GM12878 (cell line): ENCODE measurements around the gene COLQ. TPM values are rescaled to one million over a fixed set of nuclear protein-coding genes. Genes with fewer than 3 reads are reported as not detected.
"Not testable (repeated sequence)": the region's sequence is repeated elsewhere in the genome, so short reads cannot be mapped to it uniquely, and the experiment has no call there.

Source experiments
- ATAC-seq: fragments of 200-7000 bp; cut with Tn5 transposase; 3 replicates; pipeline ENCODE4 v1.9.1; 2020; ENCODE audit warnings: mild to moderate bottlenecking, moderate library complexity
- BruUV-seq: library from RNA; stranded (reverse); fragments of 400-500 nt; replicated peaks from 2 replicates; lab custom pipeline; 2021; lab: Mats Ljungman, UMichigan
- CTCF ChIA-PET: fragments of 300-600 bp; sonication (Branson Sonifier 250); formaldehyde crosslinking; extraction: SDS; loops from one replicate; lab custom pipeline; 2021; ENCODE audit warnings: inconsistent platforms; lab: Yijun Ruan, JAX
- POLR2A ChIA-PET: fragments of 350-600 bp; formaldehyde crosslinking; extraction: SDS; loops from one replicate; lab custom pipeline; 2021; ENCODE audit warnings: inconsistent platforms; lab: Charles Lee
- RAD21 ChIA-PET: fragments of 300-600 bp; sonication (Branson Sonifier 250); formaldehyde crosslinking; loops from one replicate; lab custom pipeline; 2023; ENCODE audit warnings: antibody characterized with exemption; ENCODE audit not compliant: unreplicated experiment; lab: Charles Lee
- SMC1A ChIA-PET: fragments of 300-600 bp; sonication (Branson Sonifier 250); formaldehyde crosslinking; loops from one replicate; lab custom pipeline; 2023; ENCODE audit not compliant: unreplicated experiment, uncharacterized antibody; lab: Charles Lee
- DNase-seq: peaks from one replicate; pipeline ENCODE4 v3.0.0-alpha.2; 2011; ENCODE audit warnings: low read depth, low spot score
- FAIRE-seq: peaks from 3 replicates; lab custom pipeline; 2011; peaks lifted over from hg19 to GRCh38; lab: Jason Lieb, UNC
- H2AFZ ChIP-seq: 2 replicates; pipeline ENCODE4 v1.6.0; 2011; ENCODE audit warnings: low read depth, low read length, control low read depth; ENCODE audit not compliant: control insufficient read depth
- H3K27ac ChIP-seq: 2 replicates; pipeline ENCODE4 v1.5.1; 2011; ENCODE audit warnings: control low read depth; ENCODE audit not compliant: control insufficient read depth, insufficient read depth
- H3K27me3 ChIP-seq, 2 experiments: replicated peaks in 1 of 2; 2 replicates each; pipeline versions ENCODE4 v1.6.0 to v1.6.1; 2011; ENCODE audit warnings: low read length in 1 of 2; ENCODE audit not compliant: control insufficient read depth in 2 of 2, insufficient read depth in 2 of 2
- H3K36me3 ChIP-seq, 2 experiments: 2 replicates each; pipeline ENCODE4 v1.5.1; 2011; ENCODE audit warnings: low read length in 1 of 2; ENCODE audit not compliant: control insufficient read depth in 2 of 2, insufficient read depth in 2 of 2
- H3K4me1 ChIP-seq: 2 replicates; pipeline ENCODE4 v1.6.1; 2011; ENCODE audit warnings: mild to moderate bottlenecking, low read length, moderate library complexity, mixed read lengths; ENCODE audit not compliant: control insufficient read depth, insufficient read depth
- H3K4me2 ChIP-seq: 2 replicates; pipeline ENCODE4 v1.6.0; 2011; ENCODE audit warnings: control low read depth; ENCODE audit not compliant: control insufficient read depth, insufficient read depth
- H3K4me3 ChIP-seq: fragments of 200-600 bp; sonication (generic); 2 replicates; pipeline ENCODE4 v1.5.1; 2016
- H3K79me2 ChIP-seq: 2 replicates; pipeline ENCODE4 v1.6.0; 2011; ENCODE audit warnings: low read length; ENCODE audit not compliant: control insufficient read depth, insufficient read depth
- H3K9ac ChIP-seq: 2 replicates; pipeline ENCODE4 v1.8.0; 2011; ENCODE audit warnings: low read length, control low read depth, mixed read lengths; ENCODE audit not compliant: control insufficient read depth, insufficient read depth
- H3K9me3 ChIP-seq: replicated peaks from 3 replicates; pipeline ENCODE4 v1.5.1; 2011; ENCODE audit warnings: mild to moderate bottlenecking, low read length; ENCODE audit not compliant: control insufficient read depth, insufficient read depth
- H4K20me1 ChIP-seq: 2 replicates; pipeline ENCODE4 v1.6.0; 2011; ENCODE audit not compliant: control insufficient read depth, insufficient read depth
- CBX3 ChIP-seq: fragments of 200-600 bp; sonication (generic); IDR thresholded peaks from 2 replicates; pipeline ENCODE4 v1.6.1; 2016; ENCODE audit warnings: low read depth, borderline replicate concordance
- CHD2 ChIP-seq: IDR thresholded peaks from 2 replicates; pipeline ENCODE4 v1.6.1; 2011; ENCODE audit warnings: low read depth, low read length, improper control_type of control experiment, borderline replicate concordance
- ESRRA ChIP-seq: IDR thresholded peaks from 2 replicates; pipeline ENCODE4 v1.6.1; 2012; ENCODE audit warnings: mild to moderate bottlenecking, low read length, improper control_type of control experiment
- SP1 ChIP-seq: IDR thresholded peaks from one replicate; pipeline ENCODE4 v1.6.1; 2011; ENCODE audit warnings: low read depth, low read length
- TCF7 ChIP-seq: IDR thresholded peaks from 2 replicates; pipeline ENCODE4 v1.6.1; 2014; ENCODE audit warnings: antibody characterized with exemption, borderline replicate concordance
- WGBS: methylation state at CpG from one replicate; pipeline ENCODE4 v1.1.6; 2016; ENCODE audit warnings: low lambda C conversion rate; ENCODE audit not compliant: insufficient replicate concordance, insufficient coverage; ENCODE audit errors: missing lambda C conversion rate; 5-methylcytosine and 5-hydroxymethylcytosine counted together
- in situ Hi-C: fragments of 300-500 bp; cut with MboI; formaldehyde crosslinking; loops from 9 replicates; pipeline ENCODE4 v1.14.3; 2018; ENCODE audit warnings: mixed read lengths
- intact Hi-C: fragments of 100-400 bp; cut with micrococcal nuclease; formaldehyde crosslinking; loops from one replicate; pipeline ENCODE4 v1.14.2; 2022; ENCODE audit not compliant: unreplicated experiment
- polyA plus RNA-seq, 11 experiments: library from polyadenylated mRNA; depleted of rRNA in 4 of 11; unstranded in 6 of 11; stranded (reverse) in 5 of 11; fragments of >200 nt; fragmentation: Nextera tagmentation in 4 of 11; fragmentation: Illumina TruSeq in 1 of 11; extraction: Ambion mirVana in 4 of 11; extraction: Trizol in 1 of 11; gene quantifications; 1 replicate in 1 of 11; 2 replicates in 10 of 11; pipeline versions ENCODE4 v1.2.1 to v1.2.3, GENCODE V29; 2011 to 2016; ENCODE audit warnings: inconsistent platforms in 2 of 11, missing spikeins in 2 of 11, low read depth in 1 of 11
- total RNA-seq, 4 experiments: library from RNA; depleted of rRNA in 3 of 4; stranded (reverse); fragments of >200 nt in 3 of 4; fragmentation: Illumina TruSeq in 1 of 4; extraction: Trizol in 1 of 4; gene quantifications; 2 replicates each; pipeline versions ENCODE4 v1.2.1 to v1.2.3, GENCODE V29; 2013 to 2021
- TF ChIP-seq, protein P1 (sequence below): IDR thresholded peaks from 2 replicates; pipeline ENCODE4 v1.6.1; 2011; ENCODE audit warnings: borderline replicate concordance, low read depth, mild to moderate bottlenecking, moderate library complexity, mixed read lengths, low read length; ENCODE audit not compliant: insufficient read depth; ENCODE audit errors: extremely low read length

The COLQ gene
- total and polyA plus RNA-seq, 10 of the 15 experiments (the other 5 are each of a cell fraction or from before 2014, with no cell fraction given) = 0.13 to 2.7 (median 0.70) TPM

DNA sequence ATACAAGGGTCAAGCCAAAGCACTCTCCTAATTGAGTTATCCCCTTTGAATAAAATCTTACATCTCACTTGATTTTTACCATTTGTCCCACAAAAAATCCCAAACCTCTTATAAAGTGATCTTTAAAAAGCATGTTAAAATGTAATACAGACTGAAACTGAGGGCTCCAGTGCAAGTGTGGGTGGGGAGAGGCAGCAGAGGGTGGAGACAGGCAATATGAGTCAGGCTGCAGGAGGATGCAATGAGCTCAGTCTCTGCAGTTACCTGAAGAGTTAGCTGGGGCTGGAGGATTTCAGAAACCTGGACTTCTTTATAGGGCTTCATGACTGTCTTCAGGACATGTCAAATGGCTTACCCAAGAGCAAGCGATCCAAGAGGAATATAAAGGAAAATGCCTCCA is 14.2 kb upstream of the COLQ start:
- 92% methylated on average over 1 of the region's 1 CpG for WGBS
- no TSS peak for BruUV-seq
- Histone ChIP-seq H2AFZ (no peak overlapping the region), H3K4me1 (no peaks in the 10 kb centered on the region), H4K20me1 (no peaks in the 10 kb centered on the region), H3K9ac (no peak overlapping the region), H3K4me2 (no peak overlapping the region), H3K9me3 (no peaks in the 10 kb centered on the region), H3K27ac (no peak overlapping the region), H3K4me3 (no peak overlapping the region), H3K79me2 (no peaks in the 10 kb centered on the region), H3K36me3 (no peaks in the 10 kb centered on the region), H3K27me3 (no peaks in the 10 kb centered on the region)
- ChIA-PET CTCF (interaction anchor here (1.0 to 1.9 kb wide), 4 partner anchors 9 to 418 kb away, joined by 3 to 7 read pairs (median 4); no protein-coding TSS in a partner anchor), POLR2A (interaction anchor here (1.3 kb wide), 1 partner anchor 14 kb away, joined by 3 read pairs; the partner anchor contains the start of gene COLQ), SMC1A (interaction anchor here (0.5 to 1.9 kb wide), 6 partner anchors 9 to 416 kb away, joined by 3 to 7 read pairs (median 3); no protein-coding TSS in a partner anchor), RAD21 (interaction anchor here (1.0 to 1.6 kb wide), 5 partner anchors 9 to 276 kb away, joined by 3 to 4 read pairs (median 3); no protein-coding TSS in a partner anchor)
- TF ChIP-seq SP1 (no peak), CHD2 (no peak), ESRRA (no peak), TCF7 (no peak), CBX3 (no peak)
- TF ChIP-seq, protein P1, sequence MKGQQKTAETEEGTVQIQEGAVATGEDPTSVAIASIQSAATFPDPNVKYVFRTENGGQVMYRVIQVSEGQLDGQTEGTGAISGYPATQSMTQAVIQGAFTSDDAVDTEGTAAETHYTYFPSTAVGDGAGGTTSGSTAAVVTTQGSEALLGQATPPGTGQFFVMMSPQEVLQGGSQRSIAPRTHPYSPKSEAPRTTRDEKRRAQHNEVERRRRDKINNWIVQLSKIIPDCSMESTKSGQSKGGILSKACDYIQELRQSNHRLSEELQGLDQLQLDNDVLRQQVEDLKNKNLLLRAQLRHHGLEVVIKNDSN = no peak
- intact Hi-C loops (no loop called here), in situ Hi-C loops (no loop called here)
- ATAC-seq = peak; percentile 81
- FAIRE-seq = no peak
- DNase-seq = no peak

DNA sequence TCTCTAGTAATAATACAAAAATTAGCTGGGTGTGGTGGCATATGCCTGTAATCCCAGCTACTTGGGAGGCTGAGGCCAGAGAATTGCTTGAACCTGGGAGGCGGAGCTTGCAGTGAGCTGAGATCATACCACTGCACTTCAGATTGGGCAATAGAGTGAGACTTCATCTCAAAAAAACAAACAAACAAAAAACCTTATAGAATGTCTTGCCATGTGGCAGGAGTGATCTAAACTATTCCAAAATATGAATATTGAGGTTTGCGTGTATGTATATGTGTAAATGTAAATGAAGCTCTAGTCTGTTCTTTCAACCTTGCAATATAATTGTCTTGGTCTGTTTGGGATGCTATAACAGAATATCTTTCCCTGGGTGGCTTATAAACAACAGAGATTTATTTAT is 11.1 kb upstream of the COLQ start:
- H2AFZ ChIP-seq, H4K20me1 ChIP-seq, H3K4me2 ChIP-seq, H3K79me2 ChIP-seq, H3K9ac ChIP-seq, H3K27ac ChIP-seq, DNase-seq, BruUV-seq, H3K36me3 ChIP-seq, H3K4me3 ChIP-seq, H3K9me3 ChIP-seq, FAIRE-seq, in situ Hi-C loops, ATAC-seq, intact Hi-C loops, H3K4me1 ChIP-seq, POLR2A ChIA-PET, H3K27me3 ChIP-seq: not testable (repeated sequence)
- CTCF ChIA-PET = interaction anchor here (1.3 to 1.8 kb wide), 2 partner anchors 33 to 62 kb away, joined by 3 to 5 read pairs; no protein-coding TSS in a partner anchor
- WGBS = 80% methylated on average over 2 of the region's 2 CpGs
- RAD21 ChIA-PET = interaction anchor here (0.6 kb wide), 1 partner anchor 16 kb away, joined by 3 read pairs; no protein-coding TSS in a partner anchor
- SMC1A ChIA-PET = interaction anchor here (2.7 kb wide), 1 partner anchor 24 kb away, joined by 9 read pairs; no protein-coding TSS in a partner anchor
